Heart left ventricle (tissue), 13 donors: ENCODE measurements around the gene LAMA2.

ENCODE experiments used
- CTCF ChIP-seq, 12 donors: fragments of 200-600 bp; sonication (generic) in 4 of 12; IDR thresholded peaks; one replicate each; pipeline versions ENCODE4 v1.5.0 to v1.8.0; 2018 to 2022; ENCODE audit warnings: antibody characterized with exemption in 12 of 12, mild to moderate bottlenecking in 5 of 12
- POLR2A ChIP-seq, 2 donors: fragments of 450-650 bp; IDR thresholded peaks; one replicate each; pipeline ENCODE4 v1.6.1; 2017; ENCODE audit warnings: antibody characterized with exemption in 2 of 2, mild to moderate bottlenecking in 2 of 2, moderate library complexity in 2 of 2
- donor health status: ischemic (EF 13 %, LVEDD 7.1; RV severe dilation, severe dysfunction).
- donor health status: DM: no; HTN: yes; CAD: no.
- donor health status: DM: no; HTN: no; CAD: no.
- donor health status: ischemic (EF 25% LVEDD 6.9; RV normal size, moderate dysfunction).
- donor health status: ischemic (EF 25% LVEDD 5.7; RV mildly dilated, moderate dysfunction).
- donor health status: ischemic (EF 35%, LVEDD 5.7; RV mildly dilated, moderate dysfunction).
- donor health status: nonischemic (EF 11% LVEDD 7.7; RV severe dilation, severe dysfunction).
- donor health status: DM: yes; HTN: yes; CAD: no.
- donor health status: PGD.
- donor health status: ischemic (EF 29% LVEDD 5.4; RV normal size, mild dysfunction).
- donor health status: nonischemic (EF 23%, LVEDD 6.1; RV moderate dilation, normal function).

GRCh38 chr6:128857806-128858205 is 25.1 kb upstream of the LAMA2 start:
- TF ChIP-seq POLR2A (IDR thresholded peaks at IDR 0.05) (no peak), CTCF (IDR thresholded peaks at IDR 0.05) (no peak)
